ENCODE measurements around the gene ARMC10. TPM values are rescaled to one million over a fixed set of nuclear protein-coding genes. Genes with fewer than 3 reads are reported as not detected.
"Not testable (repeated sequence)": the region's sequence is repeated elsewhere in the genome, so short reads cannot be mapped to it uniquely, and the experiment has no call there.

Gene ARMC10
- total RNA-seq, 4 donors from 2014 or later: 21.0 to 42.5 (median 36.6) TPM

- no peak for TF ChIP-seq CTCF (IDR thresholded peaks at IDR 0.05)
- TF ChIP-seq POLR2A (IDR thresholded peaks at IDR 0.05): no peak
- intact Hi-C loops (cut with DNase I): no loop called here
- Histone ChIP-seq H3K36me3 (peaks cover 0 to 21% (median 0%) of the 10 kb centered on the region in 3 donors), H3K27ac (no peak overlapping the region), H3K4me3 (no peak overlapping the region), H3K9me3 (no peaks in the 10 kb centered on the region), H3K4me1 (peaks cover 0 to 22% (median 11%) of the 10 kb centered on the region in 3 donors), H3K27me3 (no peaks in the 10 kb centered on the region)
- no peak for DNase-seq
- 90 to 94% methylated on average over 3 of the region's 3 CpGs for WGBS, 2 donors
Measured at GRCh38 chr7:103079836-103080235, 4.9 kb downstream of the ARMC10 start.

GRCh38 chr7:103080923-103081322 is 6.0 kb downstream of the ARMC10 start:
- intact Hi-C loops (cut with DNase I): no loop called here
- no peaks in the 10 kb centered on the region for H3K9me3 ChIP-seq
- no peak overlapping the region for H3K4me3 ChIP-seq
- DNase-seq: no peak
- H3K27me3 ChIP-seq: no peaks in the 10 kb centered on the region
- H3K4me1 ChIP-seq: peaks cover 0 to 16% (median 11%) of the 10 kb centered on the region in 3 donors
- no peak overlapping the region for H3K27ac ChIP-seq
- H3K36me3 ChIP-seq: peaks cover 0 to 32% (median 0%) of the 10 kb centered on the region in 3 donors
- 98 to 100% methylated on average over 2 of the region's 2 CpGs for WGBS, 2 donors
- TF ChIP-seq POLR2A (IDR thresholded peaks at IDR 0.05): no peak
- TF ChIP-seq CTCF (IDR thresholded peaks at IDR 0.05): no peak

- Histone ChIP-seq H3K9me3 (no peaks in the 10 kb centered on the region), H3K27ac (no peak overlapping the region), H3K4me1 (peaks cover 0 to under 1% (median 0%) of the 10 kb centered on the region in 3 donors), H3K4me3 (no peak overlapping the region), H3K36me3 (peaks cover 0 to 48% (median 0%) of the 10 kb centered on the region in 3 donors), H3K27me3 (no peaks in the 10 kb centered on the region)
- TF ChIP-seq CTCF (IDR thresholded peaks at IDR 0.05): no peak
- intact Hi-C loops (cut with DNase I): no loop called here
- no peak for DNase-seq
- 100% methylated on average over 1 of the region's 1 CpG for WGBS, 2 donors
Measured at GRCh38 chr7:103082497-103082896, 7.6 kb downstream of the ARMC10 start.

GRCh38 chr7:103083210-103083609 is 8.3 kb downstream of the ARMC10 start:
- WGBS, 2 donors: 92 to 98% methylated on average over 3 of the region's 3 CpGs
- Histone ChIP-seq H3K4me3 (no peak overlapping the region), H3K27ac (no peak overlapping the region)

GRCh38 chr7:103092321-103092720 is 17.4 kb downstream of the ARMC10 start:
- intact Hi-C loops (cut with DNase I); DNase-seq; H3K4me1 ChIP-seq; H3K27ac ChIP-seq; H3K27me3 ChIP-seq; H3K4me3 ChIP-seq; H3K9me3 ChIP-seq: not testable (repeated sequence)
- H3K36me3 ChIP-seq: peaks cover 0 to 92% (median 0%) of the 10 kb centered on the region in 3 donors
- 65 to 67% methylated on average over 4 of the region's 4 CpGs for WGBS, 2 donors

More at GRCh38 chr7:103083210-103083609, 8.3 kb downstream of the ARMC10 start:
- no peaks in the 10 kb centered on the region for H3K27me3 ChIP-seq
- TF ChIP-seq POLR2A (IDR thresholded peaks at IDR 0.05): no peak
- no peak for TF ChIP-seq CTCF (IDR thresholded peaks at IDR 0.05)
- no peaks in the 10 kb centered on the region for H3K9me3 ChIP-seq
- DNase-seq: no peak
- peaks cover 0 to 55% (median 0%) of the 10 kb centered on the region in 3 donors for H3K36me3 ChIP-seq
- intact Hi-C loops (cut with DNase I): no loop called here
- no peaks in the 10 kb centered on the region for H3K4me1 ChIP-seq

GRCh38 chr7:103093429-103093828 is 18.5 kb downstream of the ARMC10 start:
- no peak for DNase-seq
- 21 to 40% methylated on average over 1 of the region's 1 CpG for WGBS, 2 donors
- peaks cover 0 to 6% (median 0%) of the 10 kb centered on the region in 3 donors for H3K4me1 ChIP-seq
- no peak overlapping the region for H3K27ac ChIP-seq
- no peak overlapping the region for H3K4me3 ChIP-seq
- peaks cover 0 to 92% (median 0%) of the 10 kb centered on the region in 3 donors for H3K36me3 ChIP-seq
- no peaks in the 10 kb centered on the region for H3K27me3 ChIP-seq
- intact Hi-C loops (cut with DNase I): no loop called here
- TF ChIP-seq CTCF (IDR thresholded peaks at IDR 0.05): no peak
- no peak for TF ChIP-seq POLR2A (IDR thresholded peaks at IDR 0.05)
- H3K9me3 ChIP-seq: no peaks in the 10 kb centered on the region
